ENCODE measurements around the gene STK40. TPM values are rescaled to one million over a fixed set of nuclear protein-coding genes. Genes with fewer than 3 reads are reported as not detected.

The STK40 gene
- total RNA-seq, 2 donors from 2014 or later, result 32.9 to 49.8 TPM

DNA sequence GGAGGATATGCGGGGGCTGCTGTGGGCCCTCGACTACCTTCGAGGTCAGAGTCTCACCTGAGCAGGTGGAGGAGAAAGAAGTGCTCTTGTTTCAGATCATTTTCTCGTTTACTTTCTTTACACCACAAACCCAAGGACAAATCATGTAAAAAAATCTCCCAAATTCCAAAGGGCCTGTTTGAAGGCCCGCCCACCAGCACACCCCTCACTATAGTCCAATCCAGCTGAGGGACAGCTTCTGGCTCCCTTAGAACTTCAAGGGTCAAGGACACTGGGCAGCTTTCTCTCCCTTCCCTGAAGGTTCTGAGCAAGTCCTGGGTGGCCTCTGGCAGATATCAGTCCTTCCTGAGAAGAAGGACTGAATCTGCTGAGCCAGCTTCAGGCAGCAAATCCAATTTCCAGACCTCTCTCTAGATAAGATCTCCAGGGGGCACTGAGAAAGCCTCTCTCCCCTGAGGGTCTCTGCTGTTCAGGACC lies 5.5 kb downstream of the STK40 start:
- no peaks in the 10 kb centered on the region for H3K9me3 ChIP-seq (ENCODE audit: control insufficient read depth, low read length, poor library complexity, severe bottlenecking)
- ATAC-seq, result no peak
- peak overlapping the region; percentile 89 for H3K27ac Mint-ChIP-seq
- no peaks in the 10 kb centered on the region for H3K27me3 Mint-ChIP-seq
- no peaks in the 10 kb centered on the region for H3K36me3 Mint-ChIP-seq (ENCODE audit: low read depth)
- no peak overlapping the region for H3K4me3 Mint-ChIP-seq
- peaks cover 53% of the 10 kb centered on the region for H3K4me1 Mint-ChIP-seq
- DNase-seq, result no peak

DNA sequence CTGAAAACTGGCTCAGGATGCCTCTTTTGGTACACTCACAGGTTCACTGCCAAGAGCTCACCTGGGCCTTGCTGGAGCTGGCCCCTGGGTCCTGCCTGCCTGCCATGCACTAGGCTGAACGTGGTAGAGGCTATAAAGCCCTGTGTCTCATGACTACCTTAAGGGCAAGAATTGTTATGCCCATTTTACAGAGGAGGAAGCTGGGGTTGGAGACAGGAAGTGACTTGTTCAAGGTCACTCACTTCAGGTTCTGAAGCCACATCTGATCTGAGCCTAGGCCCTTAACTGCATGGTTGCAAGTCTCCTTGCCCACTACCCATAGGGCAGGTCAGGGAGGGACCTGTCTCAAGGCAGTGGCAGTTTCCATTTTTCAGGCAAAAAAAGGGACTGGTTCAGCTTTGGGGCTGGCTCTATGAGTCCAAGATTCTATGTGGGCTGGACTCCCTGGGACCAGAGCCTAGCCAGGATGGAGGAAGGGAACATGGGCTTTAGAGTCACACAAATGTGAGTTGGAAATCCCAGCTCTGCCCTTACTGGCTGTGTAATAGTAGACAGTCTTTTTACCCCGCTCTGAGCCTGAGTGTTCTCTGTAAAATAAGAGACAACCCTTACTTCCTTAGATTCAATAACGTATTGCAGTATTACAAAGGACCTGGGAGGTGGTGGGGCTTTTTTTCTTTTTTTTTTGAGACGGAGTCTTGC lies 7.8 kb downstream of the STK40 start:
- no peaks in the 10 kb centered on the region for H3K27me3 Mint-ChIP-seq
- H3K9me3 ChIP-seq (ENCODE audit: control insufficient read depth, low read length, poor library complexity, severe bottlenecking), result no peaks in the 10 kb centered on the region
- no peaks in the 10 kb centered on the region for H3K36me3 Mint-ChIP-seq (ENCODE audit: low read depth)
- ATAC-seq (no peak), DNase-seq (no peak)
- peaks cover 56% of the 10 kb centered on the region for H3K4me1 Mint-ChIP-seq
- peak overlapping the region; percentile 89 for H3K27ac Mint-ChIP-seq
- no peak overlapping the region for H3K4me3 Mint-ChIP-seq

DNA sequence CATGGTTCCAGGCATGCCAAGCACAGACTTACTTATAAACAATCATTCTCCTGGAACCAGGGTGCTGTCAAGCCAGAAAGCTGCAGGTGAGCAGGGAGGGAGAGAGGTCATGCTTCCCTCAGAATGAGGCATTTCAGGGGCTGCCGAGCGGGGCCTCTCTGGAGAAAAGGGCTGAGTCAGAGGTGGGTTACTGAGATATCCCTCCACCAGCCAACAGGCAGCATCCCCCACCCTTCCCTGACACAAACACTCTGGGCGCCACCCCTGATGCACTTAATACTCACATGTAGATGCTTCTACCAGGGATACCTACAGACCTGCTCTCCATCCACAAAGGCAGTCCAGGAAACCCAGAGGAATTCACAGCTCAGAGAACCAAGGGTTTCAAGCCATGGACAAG lies 13.1 kb downstream of the STK40 start:
- peaks cover 50% of the 10 kb centered on the region for H3K4me1 Mint-ChIP-seq
- H3K36me3 Mint-ChIP-seq (ENCODE audit: low read depth), result no peaks in the 10 kb centered on the region
- no peak overlapping the region for H3K4me3 Mint-ChIP-seq
- no peaks in the 10 kb centered on the region for H3K9me3 ChIP-seq (ENCODE audit: control insufficient read depth, low read length, poor library complexity, severe bottlenecking)
- peak overlapping the region; percentile 95 for H3K27ac Mint-ChIP-seq
- DNase-seq (no peak), ATAC-seq (no peak)
- no peaks in the 10 kb centered on the region for H3K27me3 Mint-ChIP-seq

DNA sequence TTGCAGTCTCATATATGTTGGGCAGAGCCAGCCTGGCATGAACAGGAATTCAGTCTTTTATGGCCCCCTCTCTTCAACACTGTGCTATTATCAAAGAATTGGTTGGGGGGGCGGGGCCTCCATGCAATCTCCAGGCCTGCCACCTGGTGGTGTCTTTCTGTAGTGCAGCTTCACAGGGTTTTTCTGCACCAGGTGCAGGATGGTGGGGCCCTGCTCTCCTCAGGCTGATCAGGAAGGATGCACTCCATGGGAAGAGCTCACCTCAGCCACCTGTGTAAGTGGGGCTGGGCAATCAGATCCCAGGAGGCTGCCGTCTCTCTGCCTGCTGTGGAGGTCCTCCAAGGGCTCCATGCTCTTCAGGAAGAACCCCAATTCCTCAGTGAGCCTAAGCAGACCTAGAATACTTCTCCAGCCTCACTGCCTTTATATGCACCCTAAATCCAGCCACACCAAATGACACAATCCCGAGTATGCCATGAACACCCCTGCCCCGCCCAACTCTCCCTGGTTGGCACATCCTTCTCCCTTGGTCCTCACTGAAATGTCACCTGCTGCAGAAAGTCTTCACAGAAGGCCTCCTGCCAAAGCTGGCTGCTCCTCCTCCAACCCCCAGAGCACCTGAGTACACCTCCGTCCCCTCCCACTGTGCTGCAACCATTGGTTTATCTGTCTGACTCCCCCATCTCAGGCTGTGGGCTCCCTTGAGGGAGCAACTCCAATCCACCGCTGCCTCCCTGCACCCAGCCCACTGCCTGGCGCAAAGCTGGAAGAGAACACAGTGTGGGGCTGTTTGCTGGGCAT lies 16.5 kb downstream of the STK40 start:
- peak overlapping the region; percentile 49 for H3K4me3 Mint-ChIP-seq
- ATAC-seq (peak; percentile 65), DNase-seq (peak; percentile 68 to 84 (median 71))
- H3K4me1 Mint-ChIP-seq, result peaks cover 52% of the 10 kb centered on the region
- H3K9me3 ChIP-seq (ENCODE audit: control insufficient read depth, low read length, poor library complexity, severe bottlenecking), result no peaks in the 10 kb centered on the region
- peak overlapping the region; percentile 79 for H3K27ac Mint-ChIP-seq
- H3K27me3 Mint-ChIP-seq, result no peaks in the 10 kb centered on the region
- no peaks in the 10 kb centered on the region for H3K36me3 Mint-ChIP-seq (ENCODE audit: low read depth)

DNA sequence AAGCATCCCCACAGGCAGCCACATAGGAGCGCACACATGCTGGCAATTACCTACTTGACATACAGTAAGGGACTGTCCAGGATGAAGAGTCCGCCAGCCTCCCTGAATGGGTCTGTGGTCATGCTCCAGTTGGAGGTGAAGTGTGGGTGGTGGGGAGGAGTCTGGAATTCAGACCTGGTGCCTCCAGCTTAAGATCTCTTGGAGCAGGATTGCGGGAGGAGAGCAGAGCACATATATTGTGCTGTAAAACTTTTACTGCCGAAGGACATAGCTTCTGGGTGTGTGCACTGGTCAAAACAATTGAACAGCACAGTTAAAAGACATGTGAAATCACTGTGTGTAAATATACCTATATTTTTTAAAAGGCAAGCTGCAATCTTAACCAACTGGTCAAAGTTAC lies 17.9 kb downstream of the STK40 start:
- Mint-ChIP-seq H3K27me3 (no peaks in the 10 kb centered on the region), H3K36me3 (ENCODE audit: low read depth) (no peaks in the 10 kb centered on the region), H3K4me1 (peaks cover 42% of the 10 kb centered on the region), H3K27ac (no peak overlapping the region), H3K4me3 (peak overlapping the region; percentile 28)
- DNase-seq (no peak), ATAC-seq (no peak)
- no peaks in the 10 kb centered on the region for H3K9me3 ChIP-seq (ENCODE audit: control insufficient read depth, low read length, poor library complexity, severe bottlenecking)

DNA sequence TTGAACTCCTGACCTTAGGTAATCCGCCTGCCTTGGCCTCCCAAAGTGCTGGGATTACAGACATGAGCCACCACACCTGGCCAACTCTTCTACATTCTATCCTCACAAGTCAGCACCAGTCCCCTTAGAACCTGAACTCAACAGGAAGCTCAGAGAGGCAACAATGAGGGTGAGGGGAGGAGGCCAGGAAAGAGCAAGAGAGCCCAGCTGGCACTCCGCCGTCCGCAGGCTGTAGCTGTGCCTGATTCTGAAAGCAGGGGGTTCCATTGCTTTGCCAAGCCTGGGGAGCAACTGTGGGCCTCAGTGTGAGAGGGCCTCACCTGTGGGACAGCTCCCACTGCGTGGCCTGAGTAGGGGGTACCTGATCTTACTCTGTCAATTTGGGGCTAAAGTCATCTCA lies 18.7 kb downstream of the STK40 start:
- Mint-ChIP-seq H3K27me3 (no peaks in the 10 kb centered on the region), H3K27ac (peak overlapping the region; percentile 96), H3K4me1 (peaks cover 42% of the 10 kb centered on the region), H3K4me3 (peak overlapping the region; percentile 47), H3K36me3 (ENCODE audit: low read depth) (no peaks in the 10 kb centered on the region)
- DNase-seq (peak in 1 of 3 donors; percentile 28), ATAC-seq (peak; percentile 68)
- H3K9me3 ChIP-seq (ENCODE audit: control insufficient read depth, low read length, poor library complexity, severe bottlenecking), result no peaks in the 10 kb centered on the region

DNA sequence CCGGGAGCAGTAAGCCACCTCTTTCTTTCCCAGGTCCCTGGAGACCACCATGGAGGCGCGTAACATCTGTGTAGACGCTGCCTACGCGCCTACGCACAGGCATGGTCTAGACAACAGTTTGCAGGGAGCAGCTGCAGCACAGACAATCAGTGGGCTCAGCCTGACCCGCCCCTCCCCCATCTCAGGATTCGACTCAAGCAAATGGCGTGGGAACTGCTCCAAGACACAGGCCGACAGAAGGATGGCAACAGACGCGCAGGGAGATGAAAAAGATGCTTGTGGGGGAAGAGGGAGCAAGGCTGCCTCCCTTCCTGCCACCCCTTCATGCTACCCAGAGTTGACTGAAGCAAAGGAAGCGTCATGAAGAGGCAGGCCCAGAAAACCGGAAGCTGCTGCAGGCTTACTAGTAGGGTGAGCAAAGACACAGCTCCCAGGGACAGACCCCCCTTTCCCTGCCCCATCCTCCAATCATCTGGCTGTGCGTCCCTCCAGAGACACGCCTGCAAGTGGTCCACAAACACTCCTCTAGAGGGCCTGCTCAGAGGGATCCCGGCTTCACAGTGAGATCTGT lies 19.5 kb downstream of the STK40 start:
- Mint-ChIP-seq H3K27ac (peak overlapping the region; percentile 96), H3K27me3 (no peaks in the 10 kb centered on the region), H3K4me1 (peaks cover 44% of the 10 kb centered on the region), H3K4me3 (peak overlapping the region; percentile 69), H3K36me3 (ENCODE audit: low read depth) (peaks cover 3% of the 10 kb centered on the region)
- DNase-seq, result peak in 2 of 3 donors; percentile 21 to 44
- H3K9me3 ChIP-seq (ENCODE audit: control insufficient read depth, low read length, poor library complexity, severe bottlenecking), result no peaks in the 10 kb centered on the region
- peak; percentile 79 for ATAC-seq

DNA sequence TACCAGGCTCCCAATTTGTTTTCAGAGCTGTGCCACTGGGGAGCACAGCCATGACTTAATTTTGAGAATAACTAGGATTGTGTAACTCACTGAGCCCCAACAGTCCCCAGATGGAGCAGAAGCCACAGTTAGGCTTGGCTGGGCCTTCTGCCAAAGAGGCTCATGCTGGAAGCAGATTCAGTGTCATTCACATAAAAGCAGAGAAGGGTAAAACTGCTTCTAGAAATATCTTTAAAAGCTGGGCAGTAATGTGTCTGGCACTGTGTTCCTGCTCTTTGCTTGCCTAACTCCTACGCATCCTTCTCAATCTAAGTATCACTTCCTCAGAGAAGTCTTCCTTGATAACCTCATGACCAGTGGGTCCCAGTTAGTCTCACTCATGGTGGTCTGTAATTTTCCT lies 20.3 kb downstream of the STK40 start:
- H3K36me3 Mint-ChIP-seq (ENCODE audit: low read depth), result peaks cover 3% of the 10 kb centered on the region
- H3K27ac Mint-ChIP-seq, result peak overlapping the region; percentile 96
- no peaks in the 10 kb centered on the region for H3K27me3 Mint-ChIP-seq
- H3K4me3 Mint-ChIP-seq, result no peak overlapping the region
- ATAC-seq, result no peak
- DNase-seq, result no peak
- no peaks in the 10 kb centered on the region for H3K9me3 ChIP-seq (ENCODE audit: control insufficient read depth, low read length, poor library complexity, severe bottlenecking)
- peaks cover 43% of the 10 kb centered on the region for H3K4me1 Mint-ChIP-seq

DNA sequence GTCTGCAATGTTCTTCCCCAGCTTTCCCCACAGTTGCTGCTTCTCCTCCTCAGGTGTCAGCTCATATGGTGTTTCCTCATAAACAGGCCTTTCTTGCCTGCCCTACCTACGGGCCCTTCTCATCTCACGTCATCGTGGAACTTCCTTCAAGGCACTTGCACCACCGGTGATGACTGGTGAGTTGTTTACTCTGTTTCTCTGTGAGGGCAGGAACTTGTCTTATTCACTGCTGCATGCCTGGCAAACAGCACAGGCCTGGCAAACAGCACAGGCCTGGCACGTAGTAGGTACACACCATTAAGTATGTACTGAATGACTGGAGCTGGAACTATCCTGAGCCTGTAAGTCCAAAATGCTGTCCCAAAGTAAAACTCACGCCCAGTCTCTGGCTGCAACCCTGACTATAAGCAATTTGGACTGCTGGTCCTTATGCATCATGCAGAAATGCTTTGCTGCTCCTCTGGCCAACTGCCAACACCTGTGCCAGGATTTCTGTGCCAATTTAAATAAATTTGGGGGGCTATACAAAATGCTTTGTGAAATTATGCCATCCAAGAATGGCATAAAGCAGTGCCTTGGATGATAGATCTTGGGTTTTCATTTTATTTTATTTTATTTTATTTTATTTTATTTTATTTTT lies 25.7 kb downstream of the STK40 start:
- no peaks in the 10 kb centered on the region for H3K9me3 ChIP-seq (ENCODE audit: control insufficient read depth, low read length, poor library complexity, severe bottlenecking)
- ATAC-seq (peak; percentile 94), DNase-seq (no peak)

DNA sequence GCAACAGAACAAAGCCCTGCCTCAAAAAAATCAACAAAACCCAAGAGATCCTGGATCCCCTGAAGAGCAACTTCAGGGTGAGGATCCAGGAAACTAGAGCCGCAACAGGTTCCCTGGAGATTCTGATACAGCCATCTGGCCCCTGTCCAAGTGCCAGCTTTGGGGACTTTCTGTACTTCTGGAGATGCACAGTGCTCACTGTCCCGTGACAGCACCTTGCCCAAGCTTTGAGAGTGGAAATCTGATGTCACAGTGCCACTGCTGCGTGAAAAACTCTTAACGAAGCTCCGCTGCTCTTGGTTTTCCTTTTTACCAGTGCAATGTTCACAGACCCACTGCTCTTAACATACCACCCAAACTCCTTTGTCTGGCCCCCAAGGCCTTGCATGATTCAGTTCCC lies 26.3 kb downstream of the STK40 start:
- peak; percentile 20 for ATAC-seq
- H3K36me3 Mint-ChIP-seq (ENCODE audit: low read depth), result peaks cover 3% of the 10 kb centered on the region
- peak overlapping the region; percentile 50 for H3K4me3 Mint-ChIP-seq

More for the DNA sequence above, 25.7 kb downstream of the STK40 start:
- H3K4me1 Mint-ChIP-seq, result peaks cover 14% of the 10 kb centered on the region
- H3K36me3 Mint-ChIP-seq (ENCODE audit: low read depth), result peaks cover 3% of the 10 kb centered on the region
- H3K27me3 Mint-ChIP-seq, result no peaks in the 10 kb centered on the region
- peak overlapping the region; percentile 50 for H3K4me3 Mint-ChIP-seq
- H3K27ac Mint-ChIP-seq, result peak overlapping the region; percentile 90

DNA sequence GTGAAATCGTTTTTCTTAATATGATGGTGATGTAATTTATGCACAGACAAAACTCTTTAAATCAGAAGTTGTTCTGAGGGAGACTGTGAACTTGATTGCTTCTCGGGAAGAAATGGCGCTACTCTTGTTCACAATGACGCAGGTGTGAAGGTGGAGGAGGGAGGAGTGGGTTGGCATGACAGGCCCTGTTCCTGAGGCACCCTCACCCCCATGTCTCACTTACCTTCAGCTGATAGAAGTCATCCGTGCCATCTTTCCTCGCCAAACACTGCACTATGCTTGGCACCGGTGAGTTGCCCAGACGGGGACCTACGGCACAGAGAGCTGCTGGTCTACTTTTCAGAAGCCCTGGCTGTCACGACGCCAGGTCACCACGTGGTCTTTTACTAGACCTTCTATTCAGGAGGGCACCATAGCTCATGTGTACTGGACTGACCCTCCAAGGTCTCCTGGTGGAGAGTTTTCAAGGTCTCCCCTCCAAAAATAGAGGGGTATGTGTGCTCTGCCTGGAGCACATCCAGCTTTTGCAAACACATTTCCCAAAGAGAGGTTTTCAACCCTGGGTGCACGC lies 27.1 kb downstream of the STK40 start:
- Mint-ChIP-seq H3K4me1 (peaks cover 14% of the 10 kb centered on the region), H3K27ac (peak overlapping the region; percentile 90), H3K27me3 (no peaks in the 10 kb centered on the region), H3K4me3 (no peak overlapping the region), H3K36me3 (ENCODE audit: low read depth) (peaks cover 3% of the 10 kb centered on the region)
- H3K9me3 ChIP-seq (ENCODE audit: control insufficient read depth, low read length, poor library complexity, severe bottlenecking), result no peaks in the 10 kb centered on the region
- ATAC-seq (no peak), DNase-seq (no peak)

More for the DNA sequence above, 26.3 kb downstream of the STK40 start:
- Mint-ChIP-seq H3K4me1 (peaks cover 14% of the 10 kb centered on the region), H3K27me3 (no peaks in the 10 kb centered on the region), H3K27ac (peak overlapping the region; percentile 90)
- no peaks in the 10 kb centered on the region for H3K9me3 ChIP-seq (ENCODE audit: control insufficient read depth, low read length, poor library complexity, severe bottlenecking)
- no peak for DNase-seq

DNA sequence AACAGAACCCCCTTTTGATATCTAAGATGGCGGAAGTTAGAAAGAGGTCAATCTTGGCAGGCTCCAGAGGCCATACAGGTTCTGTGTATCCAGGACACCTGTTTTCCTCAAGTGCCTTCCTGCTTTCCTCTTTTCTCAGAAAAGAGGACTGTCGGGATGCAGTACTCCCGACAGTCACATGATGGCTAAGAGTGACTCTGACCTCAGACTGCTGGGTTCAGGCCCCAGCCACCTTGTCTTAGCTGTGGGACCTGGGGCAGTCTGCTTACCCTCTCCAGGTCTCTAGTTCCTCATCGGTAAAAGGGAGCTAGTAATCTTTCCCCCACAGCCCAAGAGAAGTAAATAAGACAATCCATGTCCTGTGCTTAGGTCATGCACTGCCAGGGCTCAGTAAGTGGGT lies 29.9 kb downstream of the STK40 start:
- no peak overlapping the region for H3K27ac Mint-ChIP-seq

More for the DNA sequence above, 29.9 kb downstream of the STK40 start:
- no peaks in the 10 kb centered on the region for H3K27me3 Mint-ChIP-seq
- no peaks in the 10 kb centered on the region for H3K9me3 ChIP-seq (ENCODE audit: control insufficient read depth, low read length, poor library complexity, severe bottlenecking)
- H3K36me3 Mint-ChIP-seq (ENCODE audit: low read depth), result no peaks in the 10 kb centered on the region
- peaks cover 24% of the 10 kb centered on the region for H3K4me1 Mint-ChIP-seq
- ATAC-seq (no peak), DNase-seq (no peak)
- no peak overlapping the region for H3K4me3 Mint-ChIP-seq
